Measurements from ENCODE around the gene CHST9. TPM values are rescaled to one million over a fixed set of nuclear protein-coding genes. Genes with fewer than 3 reads are reported as not detected.

Gene CHST9
- total RNA-seq, 1 experiment from 2014 or later: 3.5 TPM

DNA sequence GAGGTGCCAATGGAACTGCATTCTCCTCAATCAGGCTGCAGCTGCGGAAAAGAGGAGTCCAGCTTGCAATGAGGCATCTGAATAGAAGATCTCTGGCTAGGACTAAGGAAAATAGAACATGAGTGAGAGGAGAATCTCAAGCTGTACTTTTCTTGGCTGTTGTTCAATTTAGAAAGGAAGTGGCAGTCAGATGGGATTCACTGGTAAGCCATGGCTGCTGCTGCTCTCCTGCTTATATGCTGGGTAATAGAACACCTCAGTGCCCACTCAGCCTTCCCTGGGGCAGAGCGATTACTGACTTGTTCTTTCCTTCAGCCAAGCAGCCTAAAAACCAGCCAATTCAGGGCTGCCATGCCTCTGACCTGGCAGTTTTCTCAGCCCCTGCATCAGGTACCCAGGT, 17.6 kb upstream of the CHST9 start:
- H3K9ac ChIP-seq (ENCODE audit: extremely low read depth, insufficient read length, low read length): no peak overlapping the region
- no peak overlapping the region for H3T11ph ChIP-seq (ENCODE audit: low read length)
- Mint-ChIP-seq H3K36me3 (ENCODE audit: insufficient read depth in 1 of 3, low read depth in 3 of 3) (no peaks in the 10 kb centered on the region), H3K27ac (no peak overlapping the region), H3K27me3 (ENCODE audit: low read depth) (no peaks in the 10 kb centered on the region), H3K9me3 (no peaks in the 10 kb centered on the region), H3K4me3 (no peak overlapping the region), H3K4me1 (no peaks in the 10 kb centered on the region)
- no peak overlapping the region for H3K23ac ChIP-seq (ENCODE audit: insufficient read length, low read depth, low read length)
- no peak overlapping the region for H2BK20ac ChIP-seq (ENCODE audit: low read depth, low read length, poor library complexity, severe bottlenecking)
- H4K91ac ChIP-seq (ENCODE audit: insufficient read length, low read depth, low read length): no peak overlapping the region
- H3K18ac ChIP-seq (ENCODE audit: insufficient read length, low read depth, low read length): no peak overlapping the region
- no peak overlapping the region for H4K5ac ChIP-seq (ENCODE audit: insufficient read length, low read depth, low read length)
- H3K27me3 ChIP-seq (ENCODE audit: insufficient read depth, low read length): no peaks in the 10 kb centered on the region; the same call in 1 of the 2 replicates
- no peaks in the 10 kb centered on the region for H3K79me2 ChIP-seq (ENCODE audit: insufficient read depth, low read length)
- H3K79me1 ChIP-seq (ENCODE audit: insufficient read depth, low read depth, low read length, poor library complexity, severe bottlenecking): no peaks in the 10 kb centered on the region
- H2BK5ac ChIP-seq (ENCODE audit: insufficient read length, low read length): no peak overlapping the region
- no peak overlapping the region for H3K27ac ChIP-seq (ENCODE audit: insufficient read length, low read depth, low read length)
- H3K56ac ChIP-seq (ENCODE audit: insufficient read length, low read depth, low read length): no peak overlapping the region
- no peaks in the 10 kb centered on the region for H3K23me2 ChIP-seq (ENCODE audit: insufficient read length, low read depth, low read length, poor library complexity, severe bottlenecking)
- WGBS (ENCODE audit: extremely low coverage, insufficient read length, low lambda C conversion rate): no CpG with 5 or more reads among the region's 2 CpGs
- no peak overlapping the region for H2AK5ac ChIP-seq (ENCODE audit: insufficient read length, low read length)
- no peak overlapping the region for H2BK15ac ChIP-seq (ENCODE audit: low read depth, low read length)
- no peak for DNase-seq
- no peaks in the 10 kb centered on the region for H4K20me1 ChIP-seq (ENCODE audit: control insufficient read depth, insufficient read depth, insufficient read length)
- H3K14ac ChIP-seq (ENCODE audit: insufficient read depth, low read length): no peak overlapping the region
- H3K4me1 ChIP-seq (ENCODE audit: insufficient read depth, low read length): no peaks in the 10 kb centered on the region
- TF ChIP-seq CTCF (conservative IDR thresholded peaks at IDR 0.05): no peak
- no peak overlapping the region for H2AFZ ChIP-seq (ENCODE audit: low read length)
- no peaks in the 10 kb centered on the region for H3K9me3 ChIP-seq (ENCODE audit: control insufficient read depth, low read depth, low read length)
- H4K8ac ChIP-seq (replicated peaks; ENCODE audit: insufficient read length, low read depth, low read length): peak overlapping the region; percentile 67
- H3K4ac ChIP-seq (ENCODE audit: low read depth, low read length): no peak overlapping the region
- H2BK120ac ChIP-seq (ENCODE audit: low read depth, low read length, poor library complexity, severe bottlenecking): no peak overlapping the region
- no peak overlapping the region for H3K4me2 ChIP-seq (ENCODE audit: insufficient read depth, insufficient read length, low read length)
- no peak overlapping the region for H2BK12ac ChIP-seq (ENCODE audit: insufficient read length, low read depth, low read length)

All from H9 (cell line).